Spleen (tissue), 7 donors: Measurements from ENCODE around the gene LYPD1.

ENCODE experiments used
- CTCF ChIP-seq, 11 experiments: fragments of 200-600 bp in 7 of 11; fragments of 450-650 bp in 4 of 11; sonication (generic) in 4 of 11; IDR thresholded peaks in 8 of 11; conservative IDR thresholded peaks in 3 of 11; 1 replicate in 7 of 11; 2 replicates in 4 of 11; pipeline versions ENCODE4 v1.4.0 to v1.8.0; 2016 to 2021; ENCODE audit warnings: antibody characterized with exemption in 11 of 11, inconsistent platforms in 4 of 11, mild to moderate bottlenecking in 1 of 11
- POLR2A ChIP-seq, 3 donors: fragments of 450-650 bp; IDR thresholded peaks; one replicate each; pipeline ENCODE4 v1.5.1; 2017; ENCODE audit warnings: antibody characterized with exemption in 3 of 3, mild to moderate bottlenecking in 1 of 3
- donor health status: DM: no; HTN: no; CAD: no; lungs with moderate emphysema.
- donor health status: DM: no; HTN: no; CAD: no.
- donor health status: DM: no; HTN: no; CAD: no.

GRCh38 chr2:132617989-132618388 is 52.0 kb downstream of the LYPD1 start:
- no peak for TF ChIP-seq POLR2A (IDR thresholded peaks at IDR 0.05)
- TF ChIP-seq CTCF (IDR thresholded peaks at IDR 0.05 in 8 of 11, conservative IDR thresholded peaks at IDR 0.05 in 3 of 11), result no peak
